B cell (primary cell): Measurements from ENCODE around the gene NCOA7. TPM values are rescaled to one million over a fixed set of nuclear protein-coding genes. Genes with fewer than 3 reads are reported as not detected.

Experiments
- ATAC-seq: fragments of 200-7000 bp; cut with Tn5 transposase; one replicate; pipeline ENCODE4 v1.10.0; 2021; ENCODE audit warnings: low read depth, mild to moderate bottlenecking, moderate number of reproducible peaks, moderate library complexity
- CTCF ChIA-PET: fragments of 350-600 bp; sonication (Branson Sonifier 250); formaldehyde crosslinking; loops from one replicate; lab custom pipeline; 2021; ENCODE audit warnings: antibody characterized with exemption, inconsistent platforms; lab: Charles Lee
- POLR2A ChIA-PET: fragments of 350-600 bp; sonication (Branson Sonifier 250); formaldehyde crosslinking; loops from one replicate; lab custom pipeline; 2021; ENCODE audit warnings: antibody characterized with exemption; lab: Charles Lee
- DNase-seq: peaks from one replicate; pipeline ENCODE4 v3.0.0; 2013
- H2AFZ ChIP-seq: 2 replicates; pipeline ENCODE4 v1.6.1; 2012; ENCODE audit warnings: mild to moderate bottlenecking, low read depth, low read length; ENCODE audit not compliant: insufficient read depth, poor library complexity, severe bottlenecking
- H3K27ac ChIP-seq, 2 donors: 1 replicate in 1 of 2; 2 replicates in 1 of 2; pipeline ENCODE4 v1.5.1; 2012 to 2013; ENCODE audit warnings: low read length in 2 of 2, mild to moderate bottlenecking in 2 of 2, moderate library complexity in 1 of 2
- H3K27me3 ChIP-seq, 4 experiments: fragments of 200-600 bp in 1 of 4; sonication (generic) in 1 of 4; replicated peaks in 1 of 4; 1 replicate in 2 of 4; 2 replicates in 2 of 4; pipeline versions ENCODE4 v1.6.1 to v1.7.0; 2013 to 2016; ENCODE audit warnings: low read length in 3 of 4, mild to moderate bottlenecking in 2 of 4, mixed read lengths in 1 of 4, moderate library complexity in 1 of 4; ENCODE audit not compliant: insufficient read depth in 4 of 4, control insufficient read depth in 3 of 4; ENCODE audit errors: control extremely low read depth in 1 of 4
- H3K36me3 ChIP-seq, 2 experiments: replicated peaks in 1 of 2; 1 replicate in 1 of 2; 2 replicates in 1 of 2; pipeline versions ENCODE4 v1.6.1 to v1.7.1; 2013; ENCODE audit warnings: low read length in 1 of 2; ENCODE audit not compliant: insufficient read depth in 2 of 2, control insufficient read depth in 1 of 2; ENCODE audit errors: control extremely low read depth in 1 of 2, extremely low read depth in 1 of 2
- H3K4me1 ChIP-seq, 2 donors: fragments of 200-600 bp in 1 of 2; sonication (generic) in 1 of 2; 1 replicate in 1 of 2; 2 replicates in 1 of 2; pipeline versions ENCODE4 v1.5.1 to v1.6.1; 2013 to 2017; ENCODE audit warnings: low read length in 2 of 2; ENCODE audit not compliant: control insufficient read depth in 2 of 2, insufficient read depth in 2 of 2
- H3K4me2 ChIP-seq: replicated peaks from 2 replicates; pipeline ENCODE3; 2012; ENCODE audit warnings: mild to moderate bottlenecking, low read depth, low read length; ENCODE audit not compliant: poor library complexity, severe bottlenecking
- H3K4me3 ChIP-seq, 5 experiments: fragments of 200-600 bp in 1 of 5; sonication (generic) in 1 of 5; 1 replicate in 3 of 5; 2 replicates in 2 of 5; pipeline versions ENCODE4 v1.5.1 to v1.7.0; 2011 to 2016; ENCODE audit warnings: low read length in 4 of 5, mild to moderate bottlenecking in 4 of 5, low read depth in 2 of 5, control low read depth in 1 of 5, moderate library complexity in 1 of 5; ENCODE audit not compliant: insufficient read depth in 1 of 5; ENCODE audit errors: control extremely low read depth in 1 of 5, extremely low read depth in 1 of 5
- H3K79me2 ChIP-seq: fragments of 200-600 bp; sonication (generic); one replicate; pipeline ENCODE4 v1.6.0; 2016; ENCODE audit warnings: low read length; ENCODE audit not compliant: control insufficient read depth, insufficient read depth
- H3K9ac ChIP-seq: fragments of 200-600 bp; sonication (generic); 2 replicates; pipeline ENCODE4 v1.6.1; 2017; ENCODE audit warnings: mild to moderate bottlenecking, low read length, moderate library complexity
- H3K9me3 ChIP-seq, 3 donors: one replicate each; pipeline versions ENCODE4 v1.6.1 to v1.7.1; 2013; ENCODE audit warnings: low read length in 2 of 3; ENCODE audit not compliant: control insufficient read depth in 2 of 3, insufficient read depth in 1 of 3; ENCODE audit errors: control extremely low read depth in 1 of 3
- H4K20me1 ChIP-seq: 2 replicates; pipeline ENCODE4 v1.6.0; 2012; ENCODE audit warnings: mild to moderate bottlenecking, low read length; ENCODE audit not compliant: insufficient read depth, control insufficient read depth, poor library complexity, severe bottlenecking
- H3K27ac Mint-ChIP-seq: one replicate; pipeline ENCODE4 v1.8.0; 2021; ENCODE audit warnings: mixed read lengths
- H3K27me3 Mint-ChIP-seq: one replicate; pipeline ENCODE4 v1.8.0; 2021; ENCODE audit warnings: mixed read lengths
- H3K4me1 Mint-ChIP-seq: one replicate; pipeline ENCODE4 v1.8.0; 2021; ENCODE audit warnings: mixed read lengths
- H3K4me3 Mint-ChIP-seq: one replicate; pipeline ENCODE4 v1.8.0; 2021; ENCODE audit warnings: mixed read lengths
- H3K9me3 Mint-ChIP-seq: one replicate; pipeline ENCODE4 v1.8.0; 2022; ENCODE audit warnings: mixed read lengths; ENCODE audit not compliant: insufficient read depth
- CTCF ChIP-seq: fragments of 200-600 bp; IDR thresholded peaks from one replicate; pipeline ENCODE4 v1.8.0; 2022; ENCODE audit warnings: antibody characterized with exemption, mild to moderate bottlenecking
- EZH2 ChIP-seq: IDR thresholded peaks from 2 replicates; pipeline ENCODE4 v1.6.1; 2012; ENCODE audit warnings: borderline replicate concordance, low read depth, mild to moderate bottlenecking, moderate library complexity, low read length; ENCODE audit not compliant: insufficient read depth, poor library complexity, severe bottlenecking
- WGBS: methylation state at CpG from one replicate; pipeline ENCODE4 v1.1.5; 2013; ENCODE audit warnings: missing lambda C conversion rate; ENCODE audit not compliant: insufficient coverage; 5-methylcytosine and 5-hydroxymethylcytosine counted together
- intact Hi-C: fragments of 100-400 bp; cut with micrococcal nuclease; formaldehyde crosslinking; loops from one replicate; pipeline ENCODE4 v1.10.0; 2022
- polyA plus RNA-seq: library from polyadenylated mRNA; depleted of rRNA; stranded (reverse); fragments of >200 nt; gene quantifications from 2 replicates; pipeline ENCODE4 v1.2.3, GENCODE V29; 2012
- total RNA-seq, 2 donors: library from RNA; stranded (reverse); fragments of 120-200 nt in 1 of 2; gene quantifications; 1 replicate in 1 of 2; 2 replicates in 1 of 2; pipeline versions ENCODE4 v1.2.3 to v1.2.4, GENCODE V29; 2013 to 2022

The NCOA7 gene
- total and polyA plus RNA-seq, 2 donors (not counting 1 experiment from before 2014, with no cell fraction given), result 10.9 to 27.4 TPM

- Histone ChIP-seq H2AFZ (no peak overlapping the region), H3K27ac (no peak overlapping the region), H3K27me3 (no peaks in the 10 kb centered on the region), H3K9me3 (no peaks in the 10 kb centered on the region), H3K36me3 (no peaks in the 10 kb centered on the region), H3K79me2 (peaks cover 7% of the 10 kb centered on the region), H3K4me2 (no peak overlapping the region), H3K4me3 (no peak overlapping the region), H3K9ac (no peak overlapping the region), H3K4me1 (peaks cover 4 to 5% of the 10 kb centered on the region in 2 donors), H4K20me1 (no peaks in the 10 kb centered on the region)
- H3K27me3 Mint-ChIP-seq, result peaks cover 8% of the 10 kb centered on the region
- ATAC-seq (no peak), DNase-seq (no peak)
- no peaks in the 10 kb centered on the region for H3K9me3 Mint-ChIP-seq
- POLR2A ChIA-PET, result no interaction called here
- 100% methylated on average over 1 of the region's 1 CpG for WGBS
- H3K4me1 Mint-ChIP-seq, result peaks cover 7% of the 10 kb centered on the region
- TF ChIP-seq EZH2 (no peak), CTCF (no peak)
- intact Hi-C loops, result no loop called here
- H3K4me3 Mint-ChIP-seq, result no peak overlapping the region
- H3K27ac Mint-ChIP-seq, result no peak overlapping the region
- CTCF ChIA-PET, result interaction anchor here (0.6 to 7.3 kb wide), 7 partner anchors 10 to 198 kb away, joined by 3 to 130 read pairs (median 4); partner anchors contain the start of gene NCOA7
These were observed 160.6 kb downstream of the NCOA7 start for GRCh38 chr6:125951323-125951722.

- 89% methylated on average over 5 of the region's 7 CpGs for WGBS
- Mint-ChIP-seq H3K27ac (no peak overlapping the region), H3K4me3 (no peak overlapping the region), H3K4me1 (peaks cover 8% of the 10 kb centered on the region), H3K9me3 (no peaks in the 10 kb centered on the region), H3K27me3 (peaks cover 8% of the 10 kb centered on the region)
- H3K9ac ChIP-seq, result no peak overlapping the region
- no peaks in the 10 kb centered on the region for H3K27me3 ChIP-seq
- H4K20me1 ChIP-seq, result peaks cover 2% of the 10 kb centered on the region
- no peak for DNase-seq
- CTCF ChIA-PET, result interaction anchor here (0.6 to 7.3 kb wide), 11 partner anchors 12 to 640 kb away, joined by 3 to 130 read pairs (median 3); partner anchors contain the start of genes NCOA7 and TRMT11
- no peak for TF ChIP-seq CTCF
- no peak for TF ChIP-seq EZH2
- H3K9me3 ChIP-seq, result no peaks in the 10 kb centered on the region
- ATAC-seq, result no peak
- H3K27ac ChIP-seq, result no peak overlapping the region
- peaks cover 20% of the 10 kb centered on the region for H3K79me2 ChIP-seq
- intact Hi-C loops, result no loop called here
- no peak overlapping the region for H3K4me2 ChIP-seq
- H2AFZ ChIP-seq, result no peak overlapping the region
- POLR2A ChIA-PET, result interaction anchor here (1.0 kb wide), 1 partner anchor 172 kb away, joined by 4 read pairs; no protein-coding TSS in a partner anchor
- no peaks in the 10 kb centered on the region for H3K36me3 ChIP-seq
- H3K4me3 ChIP-seq, result no peak overlapping the region
- peaks cover 11 to 13% of the 10 kb centered on the region in 2 donors for H3K4me1 ChIP-seq
These were observed 162.2 kb downstream of the NCOA7 start for GRCh38 chr6:125952764-125953501.
